Vagina (tissue), 2 donors: ENCODE measurements around the gene SPRR1A. TPM values are rescaled to one million over a fixed set of nuclear protein-coding genes. Genes with fewer than 3 reads are reported as not detected.

ENCODE experiments used
- DNase-seq, 2 donors: peaks; one replicate each; pipeline ENCODE4 v3.0.0-alpha.2; 2017; ENCODE audit errors: extremely low spot score in 2 of 2
- H3K27ac ChIP-seq: fragments of 200-600 bp; sonication (generic); one replicate; pipeline ENCODE4 v1.5.1; 2019
- H3K27me3 ChIP-seq: fragments of 200-600 bp; sonication (generic); one replicate; pipeline ENCODE4 v1.5.1; 2019
- H3K36me3 ChIP-seq, 2 donors: fragments of 200-600 bp; sonication (generic); one replicate each; pipeline ENCODE4 v1.5.1; 2017 to 2019
- H3K4me1 ChIP-seq: fragments of 200-600 bp; sonication (generic); one replicate; pipeline ENCODE4 v1.5.1; 2019
- H3K4me3 ChIP-seq, 2 donors: fragments of 200-600 bp; sonication (generic); 1 replicate in 1 of 2; 2 replicates in 1 of 2; pipeline ENCODE4 v1.5.1; 2016 to 2019
- H3K9me3 ChIP-seq: fragments of 200-600 bp; sonication (generic); one replicate; pipeline ENCODE4 v1.5.1; 2019
- CTCF ChIP-seq, 3 experiments: fragments of 450-650 bp in 2 of 3; fragments of 200-600 bp in 1 of 3; sonication (generic) in 1 of 3; IDR thresholded peaks; one replicate each; pipeline ENCODE4 v1.5.1; 2017 to 2019; ENCODE audit warnings: antibody characterized with exemption in 3 of 3, mild to moderate bottlenecking in 2 of 3, moderate library complexity in 2 of 3
- POLR2A ChIP-seq, 2 donors: fragments of 450-650 bp; IDR thresholded peaks; one replicate each; pipeline ENCODE4 v1.6.1; 2017; ENCODE audit warnings: antibody characterized with exemption in 2 of 2, mild to moderate bottlenecking in 2 of 2, moderate library complexity in 2 of 2
- POLR2AphosphoS5 ChIP-seq, 2 donors: sonication (generic); formaldehyde crosslinking; IDR thresholded peaks; one replicate each; pipeline ENCODE4 v1.9.0; 2017; ENCODE audit warnings: antibody characterized with exemption in 2 of 2, mild to moderate bottlenecking in 2 of 2, low read depth in 1 of 2; ENCODE audit not compliant: insufficient read depth in 1 of 2
- intact Hi-C: fragments of 100-400 bp; cut with DNase I; formaldehyde crosslinking; loops from one replicate; pipeline ENCODE4 v1.15.1; 2023
- small RNA-seq: library from RNA; depleted of rRNA; stranded (forward); fragments of <200 nt; gene quantifications from one replicate; pipeline ENCODE3, GENCODE V24; 2016
- total RNA-seq: library from RNA; depleted of rRNA; stranded (reverse); fragments of >200 nt; gene quantifications from one replicate; pipeline ENCODE4 v1.2.3, GENCODE V29; 2016

The SPRR1A gene
- total RNA-seq, 1 donor from 2014 or later = 109 TPM

- Histone ChIP-seq H3K9me3 (no peaks in the 10 kb centered on the region), H3K27ac (no peak overlapping the region), H3K4me1 (no peaks in the 10 kb centered on the region), H3K4me3 (no peak overlapping the region), H3K36me3 (no peaks in the 10 kb centered on the region), H3K27me3 (no peaks in the 10 kb centered on the region)
- no peak for DNase-seq
- intact Hi-C loops = no loop called here
- TF ChIP-seq POLR2AphosphoS5 (IDR thresholded peaks at IDR 0.05; ENCODE audit: insufficient read depth in 1 of 2, low read depth in 1 of 2) = no peak
- TF ChIP-seq CTCF (IDR thresholded peaks at IDR 0.05) = no peak
- no peak for TF ChIP-seq POLR2A (IDR thresholded peaks at IDR 0.05)
Measured at GRCh38 chr1:153035211-153035610, 51.3 kb downstream of the SPRR1A start.

Small RNA genes within 50 kb of the gene (small RNA-seq; reads per million reads assigned to genes)
- gene AL356867.1 = not detected
- gene RF00322 = not detected
- gene SPRR1A = 0.95 reads per million, percentile 15 among the genes with 10 or more reads in this experiment

Other genes starting within 250 kb of the SPRR1A start
- gene KPRP, start 226.1 kb upstream of the SPRR1A start, total RNA-seq = 1.2 TPM
- not detected for gene LCE1F, start 208.9 kb upstream of the SPRR1A start, total RNA-seq
- gene LCE1E, start 197.8 kb upstream of the SPRR1A start, total RNA-seq = not detected
- not detected for gene LCE1D, start 187.4 kb upstream of the SPRR1A start, total RNA-seq
- gene LCE1C, start 177.4 kb upstream of the SPRR1A start, total RNA-seq = not detected
- gene LCE1B, start 172.1 kb upstream of the SPRR1A start, total RNA-seq = not detected
- gene LCE1A, start 156.6 kb upstream of the SPRR1A start, total RNA-seq = not detected
- not detected for gene LCE6A, start 141.2 kb upstream of the SPRR1A start, total RNA-seq
- gene LCE7A, start 124.1 kb upstream of the SPRR1A start, total RNA-seq = not detected
- not detected for gene SMCP, start 105.8 kb upstream of the SPRR1A start, total RNA-seq
- gene IVL, start 75.5 kb upstream of the SPRR1A start, total RNA-seq = 169 TPM
- gene SPRR5, start 36.9 kb upstream of the SPRR1A start, total RNA-seq = not detected
- not detected for gene SPRR4, start 13.4 kb upstream of the SPRR1A start, total RNA-seq
- gene SPRR3, start 17.7 kb downstream of the SPRR1A start, total RNA-seq = 1,163 TPM
- 216 TPM for gene SPRR1B, start 47.1 kb downstream of the SPRR1A start, total RNA-seq
- 49.6 TPM for gene SPRR2D, start 57.0 kb downstream of the SPRR1A start, total RNA-seq
- gene SPRR2A, start 73.4 kb downstream of the SPRR1A start, total RNA-seq = 74.6 TPM
- not detected for gene SPRR2B, start 87.5 kb downstream of the SPRR1A start, total RNA-seq
- gene SPRR2E, start 110.4 kb downstream of the SPRR1A start, total RNA-seq = 11.8 TPM
- gene SPRR2F, start 129.4 kb downstream of the SPRR1A start, total RNA-seq = 2.5 TPM
- gene SPRR2G, start 166.8 kb downstream of the SPRR1A start, total RNA-seq = not detected
- gene LELP1, start 219.3 kb downstream of the SPRR1A start, total RNA-seq = not detected
- not detected for gene PRR9, start 233.5 kb downstream of the SPRR1A start, total RNA-seq